Stimulated activated naive B cell treated with anti-CD40 and anti-IgM and Interleukin-4, amounts not matched to agents 10 μg/mL and 1 μg/mL and 100 μg/mL, for 72 hours (primary cell): ENCODE data around the gene UGT2B17.
A peak's percentile ranks its signal among the peaks of the same experiment; 100 is the strongest.
"Not testable (repeated sequence)": the region's sequence is repeated elsewhere in the genome, so short reads cannot be mapped to it uniquely, and the experiment has no call there.

Experiments
- ATAC-seq, 2 donors: fragments of 150-1000 bp; cut with Tn5 transposase; replicated peaks; 2 replicates each; pipeline ENCODE4 v1.10.0; 2021; ENCODE audit warnings: moderate library complexity in 1 of 2
- DNase-seq: peaks from one replicate; pipeline ENCODE4 v3.0.0; 2021
- H3K27ac Mint-ChIP-seq: one replicate; pipeline ENCODE4 v1.8.0; 2022; ENCODE audit warnings: mild to moderate bottlenecking, mixed read lengths
- H3K27me3 Mint-ChIP-seq, 2 donors: one replicate each; pipeline ENCODE4 v1.8.0; 2022; ENCODE audit warnings: mixed read lengths in 2 of 2
- H3K36me3 Mint-ChIP-seq, 2 donors: one replicate each; pipeline ENCODE4 v1.8.0; 2022; ENCODE audit warnings: mixed read lengths in 2 of 2, mild to moderate bottlenecking in 1 of 2
- H3K4me1 Mint-ChIP-seq, 2 donors: one replicate each; pipeline ENCODE4 v1.8.0; 2022; ENCODE audit warnings: mixed read lengths in 2 of 2, mild to moderate bottlenecking in 1 of 2
- H3K4me3 Mint-ChIP-seq, 2 donors: one replicate each; pipeline ENCODE4 v1.8.0; 2022; ENCODE audit warnings: mild to moderate bottlenecking in 2 of 2, mixed read lengths in 2 of 2, moderate library complexity in 1 of 2
- H3K9me3 Mint-ChIP-seq, 2 donors: one replicate each; pipeline ENCODE4 v1.8.0; 2022; ENCODE audit warnings: mixed read lengths in 2 of 2, mild to moderate bottlenecking in 1 of 2

The UGT2B17 gene

DNA sequence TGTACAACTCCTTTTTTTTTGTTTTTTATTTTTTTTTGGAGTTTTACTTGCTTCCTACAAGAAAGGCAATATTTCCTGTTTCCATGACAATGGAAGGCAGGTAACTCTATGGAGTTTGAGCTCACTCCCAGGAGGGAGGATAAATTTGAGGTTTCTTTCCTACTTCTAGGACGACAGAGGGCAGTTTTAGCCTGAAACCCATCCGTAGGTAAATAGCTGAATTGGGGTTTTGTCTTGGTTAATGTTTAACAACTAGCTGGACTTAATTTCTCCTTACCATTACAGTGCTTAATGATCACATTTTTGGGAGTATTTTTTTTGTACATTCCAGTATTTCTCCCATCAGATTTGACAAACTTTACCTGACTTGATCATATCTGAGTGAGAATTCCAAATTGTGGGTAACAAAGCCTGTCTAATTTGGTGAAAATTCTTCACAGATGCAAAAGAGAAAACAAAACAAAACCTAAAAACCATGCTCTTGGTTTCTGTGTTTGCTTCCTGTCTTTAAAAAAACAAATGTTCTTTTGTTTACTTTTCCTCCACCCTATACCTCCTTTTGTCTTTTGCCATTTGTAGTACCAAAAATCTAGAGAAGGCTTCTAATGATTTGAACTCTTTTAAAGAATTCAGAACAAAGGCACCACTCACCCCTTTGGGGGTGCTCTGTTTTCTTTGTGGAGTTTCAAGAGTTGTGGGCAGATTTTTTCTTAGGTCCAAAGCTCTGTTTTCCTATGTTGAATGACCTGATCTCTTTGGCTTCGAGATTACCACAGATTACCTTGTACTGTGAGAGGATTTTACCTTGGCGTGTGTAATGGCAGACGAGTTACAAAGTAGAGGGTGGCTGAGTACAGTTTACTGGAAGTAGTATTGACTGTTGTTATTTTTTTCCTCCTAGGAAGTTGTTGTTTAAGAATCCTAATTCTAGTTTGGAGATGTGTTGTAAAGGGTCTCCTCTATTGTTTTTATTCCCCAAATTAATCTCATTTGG, 23.0 kb downstream of the UGT2B17 start:
- not testable (repeated sequence) for H3K27ac Mint-ChIP-seq, H3K27me3 Mint-ChIP-seq, ATAC-seq, H3K9me3 Mint-ChIP-seq, DNase-seq, H3K4me1 Mint-ChIP-seq, H3K4me3 Mint-ChIP-seq, H3K36me3 Mint-ChIP-seq

- not testable (repeated sequence) for H3K27ac Mint-ChIP-seq, H3K4me3 Mint-ChIP-seq, H3K27me3 Mint-ChIP-seq, ATAC-seq, DNase-seq, H3K9me3 Mint-ChIP-seq, H3K4me1 Mint-ChIP-seq
- peaks cover 0 to 51% of the 10 kb centered on the region in 2 donors for H3K36me3 Mint-ChIP-seq
Observed at GRCh38 chr4:68542742-68543141, 33.4 kb downstream of the UGT2B17 start.

- Mint-ChIP-seq H3K36me3 (peaks cover 0 to 9% of the 10 kb centered on the region in 2 donors), H3K27me3 (no peaks in the 10 kb centered on the region), H3K4me3 (no peak overlapping the region), H3K4me1 (no peaks in the 10 kb centered on the region), H3K27ac (no peak overlapping the region), H3K9me3 (peaks cover 8 to 11% of the 10 kb centered on the region in 2 donors)
- ATAC-seq (no peak), DNase-seq (no peak)
Observed at GRCh38 chr4:68536375-68536774, 39.7 kb downstream of the UGT2B17 start.

DNA sequence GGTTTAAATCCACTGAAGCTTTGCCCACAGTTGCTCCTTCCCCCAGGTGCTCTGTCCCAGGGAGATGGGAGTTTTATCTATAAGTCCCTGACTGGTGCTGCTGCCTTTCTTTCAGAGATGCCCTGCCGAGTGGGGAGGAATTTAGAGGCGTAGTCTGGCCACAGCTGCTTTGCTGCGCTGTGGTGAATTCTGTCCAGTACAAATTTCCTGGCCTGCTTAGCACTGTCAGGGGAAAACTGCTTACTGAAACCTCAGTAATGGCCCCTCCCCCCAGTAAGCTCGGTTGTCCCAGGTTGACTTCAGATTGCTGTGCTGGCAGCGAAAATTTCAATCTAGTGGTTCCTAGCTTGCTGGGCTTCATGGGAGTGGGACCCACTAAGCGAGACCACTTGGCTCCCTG, 40.1 kb downstream of the UGT2B17 start:
- Mint-ChIP-seq H3K36me3 (peaks cover 0 to 9% of the 10 kb centered on the region in 2 donors), H3K27ac (no peak overlapping the region), H3K4me3 (no peak overlapping the region), H3K4me1 (no peaks in the 10 kb centered on the region), H3K9me3 (peaks cover 10 to 11% of the 10 kb centered on the region in 2 donors), H3K27me3 (no peaks in the 10 kb centered on the region)
- DNase-seq = no peak
- no peak for ATAC-seq

DNA sequence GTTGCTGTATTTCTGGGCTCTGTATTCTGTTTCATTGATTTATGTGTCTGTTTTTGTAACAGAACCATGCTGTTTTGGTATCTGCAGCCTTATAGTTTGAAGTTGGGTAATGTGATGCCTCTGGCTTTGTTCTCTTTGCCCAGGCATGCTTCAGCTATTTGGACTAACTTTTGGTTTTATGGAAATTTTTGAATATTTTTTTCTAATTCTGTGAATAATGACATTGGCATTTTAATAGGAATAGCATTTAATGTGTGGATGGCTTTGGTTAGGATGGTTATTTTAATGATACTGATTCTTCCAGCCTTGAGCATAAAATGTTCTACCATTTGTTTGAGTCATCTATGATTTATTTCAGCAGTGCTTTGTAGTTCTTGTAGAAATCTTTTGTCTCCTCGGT, 53.9 kb downstream of the UGT2B17 start:
- not testable (repeated sequence) for DNase-seq, ATAC-seq, H3K27ac Mint-ChIP-seq, H3K27me3 Mint-ChIP-seq, H3K9me3 Mint-ChIP-seq, H3K36me3 Mint-ChIP-seq, H3K4me1 Mint-ChIP-seq, H3K4me3 Mint-ChIP-seq

DNA sequence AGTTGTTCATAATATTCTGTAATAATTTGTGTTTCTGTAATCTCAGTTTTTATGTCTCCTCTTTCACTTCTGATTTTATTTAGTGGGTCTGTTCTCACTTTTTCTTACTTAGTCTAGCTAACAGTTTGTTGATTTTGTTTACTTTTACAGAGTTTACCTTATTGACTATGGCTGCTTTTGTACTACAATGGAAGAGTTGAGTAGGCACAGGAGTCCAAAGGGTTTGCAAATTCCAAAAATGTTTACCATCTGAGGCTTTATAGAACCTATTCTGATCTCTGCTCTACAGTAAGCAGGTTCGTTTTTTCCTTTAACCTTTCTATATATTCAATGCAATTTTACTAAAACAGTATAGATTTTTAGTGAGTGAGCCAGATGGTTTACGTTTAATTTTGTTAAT, 55.1 kb downstream of the UGT2B17 start:
- H3K4me3 Mint-ChIP-seq = no peak overlapping the region
- DNase-seq (no peak), ATAC-seq (no peak)
- no peak overlapping the region for H3K27ac Mint-ChIP-seq
- no peaks in the 10 kb centered on the region for H3K9me3 Mint-ChIP-seq
- H3K36me3 Mint-ChIP-seq = no peaks in the 10 kb centered on the region
- no peaks in the 10 kb centered on the region for H3K27me3 Mint-ChIP-seq
- no peaks in the 10 kb centered on the region for H3K4me1 Mint-ChIP-seq

DNA sequence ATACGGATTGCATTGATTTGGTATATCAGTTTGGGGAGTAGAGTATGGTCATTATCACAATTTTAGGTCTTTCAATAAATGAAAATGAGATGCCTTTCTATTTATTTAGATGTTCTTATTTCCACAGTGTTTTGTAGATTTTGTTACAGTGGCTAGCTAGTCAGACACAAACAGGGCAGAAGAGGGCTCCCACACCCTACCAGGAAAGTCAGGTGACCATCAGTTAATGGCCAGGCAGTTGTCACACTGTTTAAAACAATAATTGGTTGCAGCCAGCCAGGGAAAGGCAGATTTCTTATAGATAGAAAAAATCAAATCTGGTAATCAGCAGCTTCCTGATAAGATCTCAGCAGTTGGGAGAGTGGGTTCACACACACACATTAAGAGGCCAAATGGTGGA, 57.2 kb downstream of the UGT2B17 start:
- DNase-seq (no peak), ATAC-seq (no peak)
- Mint-ChIP-seq H3K4me1 (no peaks in the 10 kb centered on the region), H3K27ac (no peak overlapping the region), H3K9me3 (no peaks in the 10 kb centered on the region), H3K4me3 (no peak overlapping the region), H3K36me3 (no peaks in the 10 kb centered on the region), H3K27me3 (no peaks in the 10 kb centered on the region)

- H3K4me1 Mint-ChIP-seq, H3K36me3 Mint-ChIP-seq, ATAC-seq, DNase-seq, H3K27me3 Mint-ChIP-seq, H3K9me3 Mint-ChIP-seq, H3K4me3 Mint-ChIP-seq, H3K27ac Mint-ChIP-seq: not testable (repeated sequence)
Observed at GRCh38 chr4:68505452-68505851, 70.7 kb downstream of the UGT2B17 start.

- not testable (repeated sequence) for H3K36me3 Mint-ChIP-seq, H3K4me3 Mint-ChIP-seq, H3K4me1 Mint-ChIP-seq, H3K27me3 Mint-ChIP-seq, DNase-seq, ATAC-seq, H3K9me3 Mint-ChIP-seq, H3K27ac Mint-ChIP-seq
Observed at GRCh38 chr4:68504836-68505235, 71.3 kb downstream of the UGT2B17 start.

GRCh38 chr4:68503462-68503861, 72.7 kb downstream of the UGT2B17 start:
- not testable (repeated sequence) for H3K9me3 Mint-ChIP-seq, H3K27me3 Mint-ChIP-seq, H3K4me1 Mint-ChIP-seq, DNase-seq, H3K4me3 Mint-ChIP-seq, H3K27ac Mint-ChIP-seq, H3K36me3 Mint-ChIP-seq, ATAC-seq

DNA sequence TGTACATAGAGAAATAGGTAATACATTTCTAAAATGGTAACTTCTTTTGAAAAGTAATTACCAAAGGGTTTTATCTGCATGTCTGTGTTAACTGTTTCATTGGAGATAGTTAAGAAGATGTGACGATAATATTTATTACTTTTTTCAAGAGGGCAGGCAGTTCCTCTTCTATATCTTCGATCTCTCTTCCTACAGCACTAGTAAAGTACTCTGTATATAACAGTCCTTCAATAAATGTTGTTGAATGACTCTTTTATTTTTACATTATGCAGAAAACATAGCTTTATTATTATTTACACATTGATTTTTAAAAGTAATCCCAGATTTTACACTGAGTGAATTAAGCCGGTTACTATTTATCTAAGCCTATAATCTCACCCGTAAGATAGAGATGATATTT, 77.1 kb downstream of the UGT2B17 start:
- no peak for ATAC-seq
- Mint-ChIP-seq H3K9me3 (peaks cover 0 to under 1% of the 10 kb centered on the region in 2 donors), H3K27me3 (no peaks in the 10 kb centered on the region), H3K27ac (no peak overlapping the region), H3K4me3 (no peak overlapping the region), H3K4me1 (peaks cover 4 to 6% of the 10 kb centered on the region in 2 donors), H3K36me3 (peaks cover 0 to under 1% of the 10 kb centered on the region in 2 donors)
- DNase-seq = no peak

DNA sequence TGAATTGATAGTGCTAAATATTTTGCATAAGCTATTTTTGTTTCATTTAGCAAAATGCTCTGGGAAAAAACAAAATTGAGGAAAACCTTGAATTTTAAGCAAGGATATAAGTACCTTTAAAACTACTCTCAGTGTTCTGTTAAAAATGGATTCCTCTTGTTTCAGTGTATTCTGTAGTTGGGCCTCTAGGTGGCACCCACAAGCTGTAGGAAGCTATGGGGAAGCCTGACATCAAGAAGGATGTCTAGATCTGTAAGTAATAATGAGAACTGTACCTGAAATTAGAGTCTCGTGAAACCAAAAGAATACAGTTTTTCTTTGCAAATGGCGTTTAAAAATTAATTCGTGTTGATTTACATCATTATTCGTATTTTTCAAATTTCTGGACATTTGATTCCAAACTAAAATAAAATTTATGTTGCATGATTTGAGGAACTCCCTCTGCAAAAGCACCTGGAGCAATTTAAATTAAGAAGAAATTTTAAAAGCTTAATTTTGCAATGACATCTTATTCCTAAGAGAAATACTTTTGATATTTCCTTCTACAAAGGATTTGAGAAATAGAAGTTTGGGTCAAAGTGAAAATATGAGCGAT, 77.6 kb downstream of the UGT2B17 start:
- ATAC-seq (peak; percentile 87 to 88), DNase-seq (peak; percentile 26)
- H3K27me3 Mint-ChIP-seq = no peaks in the 10 kb centered on the region
- H3K9me3 Mint-ChIP-seq = no peaks in the 10 kb centered on the region
- peaks cover 4 to 9% of the 10 kb centered on the region in 2 donors for H3K4me1 Mint-ChIP-seq
- no peak overlapping the region for H3K4me3 Mint-ChIP-seq
- H3K27ac Mint-ChIP-seq = no peak overlapping the region
- no peaks in the 10 kb centered on the region for H3K36me3 Mint-ChIP-seq

DNA sequence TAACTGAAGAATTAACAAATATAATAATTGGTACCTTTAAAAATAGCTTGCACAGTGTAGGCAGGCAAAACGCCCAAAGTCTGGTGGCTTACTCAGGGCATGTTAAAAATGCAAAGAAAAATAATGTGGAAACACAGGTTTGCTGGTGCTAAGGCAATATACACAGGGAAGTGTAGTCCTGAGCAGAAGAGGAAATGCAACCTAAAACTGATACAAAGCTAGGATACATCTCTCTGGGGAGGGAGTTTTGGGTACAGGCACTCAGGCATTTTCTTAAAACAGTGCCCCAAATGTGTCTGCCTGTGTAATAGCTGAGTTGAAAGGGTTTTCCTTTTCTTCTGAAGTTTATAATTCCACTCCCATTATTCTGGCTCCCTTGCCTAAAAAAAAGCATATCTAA, 81.4 kb downstream of the UGT2B17 start:
- Mint-ChIP-seq H3K4me1 (peaks cover 4 to 9% of the 10 kb centered on the region in 2 donors), H3K9me3 (no peaks in the 10 kb centered on the region), H3K27me3 (no peaks in the 10 kb centered on the region), H3K27ac (no peak overlapping the region), H3K4me3 (no peak overlapping the region), H3K36me3 (no peaks in the 10 kb centered on the region)
- DNase-seq (no peak), ATAC-seq (no peak)

DNA sequence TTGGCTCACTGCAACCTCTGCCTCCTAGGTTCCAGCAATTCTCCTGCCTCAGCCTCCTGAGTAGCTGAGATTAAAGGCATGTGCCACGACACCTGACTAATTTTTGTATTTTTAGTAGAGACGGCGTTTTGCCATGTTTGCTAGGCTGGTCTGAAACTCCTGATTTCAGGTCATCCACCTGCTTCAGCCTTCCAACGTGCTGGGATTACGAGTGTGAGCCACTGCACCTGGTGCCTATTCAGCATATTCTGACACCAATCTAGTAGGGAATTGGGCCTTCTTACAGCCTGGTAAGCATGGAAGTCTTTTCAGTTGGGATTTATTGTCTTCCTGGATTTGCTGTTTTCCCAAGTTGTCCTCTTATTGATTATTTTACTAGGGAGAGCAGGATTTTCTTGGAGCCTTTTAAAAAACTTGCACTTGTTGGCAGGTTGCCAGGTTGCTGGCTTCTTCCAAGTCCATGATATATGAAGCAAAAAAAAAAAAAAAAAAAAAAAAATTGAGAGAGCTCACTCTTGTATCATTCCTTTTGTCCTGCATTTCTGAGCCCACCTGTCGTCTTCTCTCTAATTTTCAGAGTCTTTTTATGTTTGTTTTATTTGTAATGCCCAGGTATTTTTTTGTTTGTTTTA, 85.2 kb downstream of the UGT2B17 start:
- Mint-ChIP-seq H3K4me3 (no peak overlapping the region), H3K27me3 (no peaks in the 10 kb centered on the region), H3K27ac (no peak overlapping the region), H3K36me3 (no peaks in the 10 kb centered on the region), H3K9me3 (no peaks in the 10 kb centered on the region), H3K4me1 (peaks cover 4 to 9% of the 10 kb centered on the region in 2 donors)
- DNase-seq (no peak), ATAC-seq (no peak)
